GM23248 (cell line): ENCODE results near the gene SMIM35. TPM values are rescaled to one million over a fixed set of nuclear protein-coding genes. Genes with fewer than 3 reads are reported as not detected.

Experiments used
- DNase-seq: peaks from one replicate; pipeline ENCODE4 v3.0.0-alpha.2; 2015
- H2AFZ ChIP-seq: fragments of 200-600 bp; sonication (generic); 2 replicates; pipeline ENCODE4 v1.6.1; 2016; ENCODE audit warnings: antibody characterized with exemption
- H3F3A ChIP-seq: fragments of 200-600 bp; sonication (generic); 2 replicates; pipeline ENCODE4 v1.6.1; 2016; ENCODE audit warnings: mild to moderate bottlenecking, antibody characterized with exemption, mixed run types; ENCODE audit not compliant: insufficient read depth
- H3K27ac ChIP-seq: fragments of 200-600 bp; sonication (generic); 2 replicates; pipeline ENCODE4 v1.5.1; 2016; ENCODE audit warnings: mild to moderate bottlenecking
- H3K27me3 ChIP-seq: fragments of 200-600 bp; sonication (generic); replicated peaks from 2 replicates; pipeline ENCODE4 v1.6.1; 2016; ENCODE audit warnings: mild to moderate bottlenecking; ENCODE audit not compliant: insufficient read depth
- H3K36me3 ChIP-seq: fragments of 200-600 bp; sonication (generic); 2 replicates; pipeline ENCODE4 v1.6.1; 2016; ENCODE audit warnings: low read depth, mild to moderate bottlenecking
- H3K4me1 ChIP-seq: fragments of 200-600 bp; sonication (generic); 2 replicates; pipeline ENCODE4 v1.6.1; 2016; ENCODE audit warnings: mild to moderate bottlenecking; ENCODE audit not compliant: insufficient read depth
- H3K4me2 ChIP-seq: fragments of 200-600 bp; sonication (generic); one replicate; pipeline ENCODE4 v1.6.1; 2016; ENCODE audit warnings: mild to moderate bottlenecking; ENCODE audit not compliant: unreplicated experiment
- H3K4me3 ChIP-seq: fragments of 200-600 bp; sonication (generic); 2 replicates; pipeline ENCODE4 v1.5.1; 2016; ENCODE audit warnings: mild to moderate bottlenecking
- H3K79me2 ChIP-seq: fragments of 200-600 bp; sonication (generic); 2 replicates; pipeline ENCODE4 v1.6.1; 2016; ENCODE audit warnings: mild to moderate bottlenecking; ENCODE audit not compliant: insufficient read depth
- H3K9ac ChIP-seq: fragments of 200-600 bp; sonication (generic); 2 replicates; pipeline ENCODE4 v1.6.1; 2016; ENCODE audit warnings: mild to moderate bottlenecking
- H3K9me2 ChIP-seq: fragments of 200-600 bp; sonication (generic); 2 replicates; pipeline ENCODE4 v1.6.1; 2016; ENCODE audit warnings: mixed run types, mild to moderate bottlenecking, moderate library complexity; ENCODE audit not compliant: insufficient read depth
- H3K9me3 ChIP-seq: fragments of 200-600 bp; sonication (generic); one replicate; pipeline ENCODE4 v1.6.1; 2017; ENCODE audit warnings: low read depth
- H4K20me1 ChIP-seq: fragments of 200-600 bp; sonication (generic); 2 replicates; pipeline ENCODE4 v1.6.0; 2016; ENCODE audit not compliant: insufficient read depth
- EZH2 ChIP-seq: fragments of 200-600 bp; sonication (generic); IDR thresholded peaks from 2 replicates; pipeline ENCODE4 v1.6.1; 2018; ENCODE audit warnings: antibody characterized with exemption, mild to moderate bottlenecking; ENCODE audit not compliant: insufficient read depth, poor library complexity, severe bottlenecking
- EZH2phosphoT487 ChIP-seq: fragments of 200-600 bp; sonication (generic); IDR thresholded peaks from 2 replicates; pipeline ENCODE4 v1.6.1; 2018; ENCODE audit warnings: antibody characterized with exemption, moderate library complexity, mild to moderate bottlenecking, low read depth; ENCODE audit not compliant: insufficient read depth
- WGBS, 2 experiments: methylation state at CpG; one replicate each; pipeline ENCODE4 v1.1.6; 2015 to 2017; ENCODE audit warnings: low lambda C conversion rate in 2 of 2, low coverage in 1 of 2; ENCODE audit errors: missing lambda C conversion rate in 2 of 2; 5-methylcytosine and 5-hydroxymethylcytosine counted together
- in situ Hi-C: fragments of 300-500 bp; cut with MboI; formaldehyde crosslinking; loops from 2 replicates; pipeline ENCODE4 v1.15.0; 2020
- polyA plus RNA-seq: library from polyadenylated mRNA; unstranded; fragments of >200 nt; fragmentation: Nextera tagmentation; extraction: Ambion mirVana; gene quantifications from 2 replicates; pipeline ENCODE4 v1.2.1, GENCODE V29; 2016
- total RNA-seq: library from RNA; depleted of rRNA; stranded (reverse); fragments of >200 nt; shearing (Covaris generic); gene quantifications from 2 replicates; pipeline ENCODE4 v1.2.3, GENCODE V29; 2014

Gene SMIM35
- total and polyA plus RNA-seq, 2 experiments from 2014 or later = not detected

- Histone ChIP-seq H3K27me3 (0 out of 2 replicates have a peak, but pooled peaks cover 19% of the 10 kb centered on the region), H3K27ac (no peak overlapping the region), H3K4me2 (no peak overlapping the region), H3K9me3 (no peaks in the 10 kb centered on the region), H2AFZ (no peak overlapping the region), H3K4me3 (no peak overlapping the region), H4K20me1 (no peaks in the 10 kb centered on the region), H3K36me3 (no peaks in the 10 kb centered on the region), H3K9me2 (no peaks in the 10 kb centered on the region), H3K9ac (no peak overlapping the region), H3F3A (no peaks in the 10 kb centered on the region), H3K4me1 (no peaks in the 10 kb centered on the region), H3K79me2 (no peaks in the 10 kb centered on the region)
- DNase-seq = no peak
- in situ Hi-C loops = no loop called here
- WGBS, 2 experiments = 15 to 18% methylated on average over 4 of the region's 4 CpGs
- TF ChIP-seq EZH2 (no peak), EZH2phosphoT487 (no peak)
These were observed 8.7 kb upstream of the SMIM35 start for GRCh38 chr11:118095493-118095892.

DNA sequence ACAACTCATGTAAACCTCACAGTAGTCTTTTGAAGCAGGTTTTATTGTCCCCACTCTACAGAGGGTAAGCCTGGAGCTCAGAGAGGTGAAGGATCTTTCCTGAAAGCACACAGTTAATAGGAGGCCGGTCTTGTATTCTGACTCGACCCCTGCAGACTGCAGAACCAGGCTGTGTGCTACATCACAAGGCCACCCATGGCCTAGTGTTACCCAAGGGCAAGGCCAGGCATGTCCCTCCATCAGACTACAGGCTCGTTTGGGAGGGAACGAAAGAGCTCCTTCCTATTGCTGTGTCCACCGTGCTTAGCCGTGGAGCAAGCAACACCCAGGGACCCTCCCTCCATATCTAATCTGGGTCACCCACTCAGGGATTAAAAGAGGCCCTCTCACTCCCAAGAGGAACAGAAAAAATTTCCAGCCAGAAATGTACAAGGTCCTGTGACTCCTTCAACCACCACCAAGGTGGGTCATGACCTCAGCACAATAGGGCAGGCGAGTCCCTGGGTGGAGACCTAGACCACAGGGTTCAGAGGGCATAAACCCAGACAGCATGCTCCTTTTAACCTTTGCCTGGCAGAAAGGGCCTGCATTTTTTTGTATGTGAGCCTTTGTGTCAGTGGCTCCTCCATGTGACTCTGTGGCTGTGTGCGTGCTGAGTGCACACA lies 6.3 kb upstream of the SMIM35 start:
- no peaks in the 10 kb centered on the region for H3K79me2 ChIP-seq
- H3K4me2 ChIP-seq = no peak overlapping the region
- H3K4me1 ChIP-seq = no peaks in the 10 kb centered on the region
- no peak overlapping the region for H2AFZ ChIP-seq
- no peak overlapping the region for H3K27ac ChIP-seq
- WGBS, 2 experiments = 44 to 51% methylated on average over 8 of the region's 8 CpGs
- no peak overlapping the region for H3K4me3 ChIP-seq
- no peaks in the 10 kb centered on the region for H3K9me2 ChIP-seq
- TF ChIP-seq EZH2phosphoT487 (no peak), EZH2 (no peak)
- H3F3A ChIP-seq = no peaks in the 10 kb centered on the region
- no peaks in the 10 kb centered on the region for H3K9me3 ChIP-seq
- 0 out of 2 replicates have a peak, but pooled peaks cover 14% of the 10 kb centered on the region for H3K27me3 ChIP-seq
- H3K36me3 ChIP-seq = no peaks in the 10 kb centered on the region
- in situ Hi-C loops = no loop called here
- H3K9ac ChIP-seq = no peak overlapping the region
- H4K20me1 ChIP-seq = no peaks in the 10 kb centered on the region
- DNase-seq = no peak

GRCh38 chr11:118091690-118092089 lies 4.9 kb upstream of the SMIM35 start:
- H3K9ac ChIP-seq = no peak overlapping the region
- H3K4me3 ChIP-seq = no peak overlapping the region

GRCh38 chr11:118090545-118091162 lies 3.9 kb upstream of the SMIM35 start:
- 39 to 40% methylated on average over 7 of the region's 7 CpGs for WGBS, 2 experiments
- in situ Hi-C loops = no loop called here
- no peak overlapping the region for H2AFZ ChIP-seq

More at GRCh38 chr11:118091690-118092089, 4.9 kb upstream of the SMIM35 start:
- Histone ChIP-seq H3K9me3 (no peaks in the 10 kb centered on the region), H3K36me3 (no peaks in the 10 kb centered on the region), H3K27me3 (0 out of 2 replicates have a peak, but pooled peaks cover 14% of the 10 kb centered on the region), H3K9me2 (no peaks in the 10 kb centered on the region), H3K27ac (no peak overlapping the region), H3K4me1 (no peaks in the 10 kb centered on the region), H4K20me1 (no peaks in the 10 kb centered on the region), H2AFZ (no peak overlapping the region), H3F3A (no peaks in the 10 kb centered on the region), H3K79me2 (no peaks in the 10 kb centered on the region), H3K4me2 (no peak overlapping the region)
- in situ Hi-C loops = no loop called here
- DNase-seq = no peak
- no peak for TF ChIP-seq EZH2phosphoT487
- TF ChIP-seq EZH2 = no peak
- 15 to 17% methylated on average over 6 of the region's 6 CpGs for WGBS, 2 experiments

More at GRCh38 chr11:118090545-118091162, 3.9 kb upstream of the SMIM35 start:
- Histone ChIP-seq H3K27me3 (0 out of 2 replicates have a peak, but pooled peaks cover 12% of the 10 kb centered on the region), H3K79me2 (no peaks in the 10 kb centered on the region), H3K36me3 (no peaks in the 10 kb centered on the region), H3K27ac (no peak overlapping the region), H3K9me3 (no peaks in the 10 kb centered on the region), H3K9me2 (no peaks in the 10 kb centered on the region), H3K4me2 (no peak overlapping the region), H3F3A (no peaks in the 10 kb centered on the region), H3K9ac (no peak overlapping the region), H4K20me1 (no peaks in the 10 kb centered on the region), H3K4me3 (no peak overlapping the region), H3K4me1 (no peaks in the 10 kb centered on the region)
- no peak for TF ChIP-seq EZH2
- no peak for TF ChIP-seq EZH2phosphoT487
- DNase-seq = no peak
